HG02759 (cell line): Measurements from ENCODE around the gene HPCAL4.

Experiments used
- ATAC-seq: cut with Tn5 transposase; IDR thresholded peaks from one replicate; pipeline ENCODE4 v1.9.1; 2021; ENCODE audit warnings: mild to moderate bottlenecking, moderate library complexity; ENCODE audit not compliant: unreplicated experiment

HPCAL4 gene

DNA sequence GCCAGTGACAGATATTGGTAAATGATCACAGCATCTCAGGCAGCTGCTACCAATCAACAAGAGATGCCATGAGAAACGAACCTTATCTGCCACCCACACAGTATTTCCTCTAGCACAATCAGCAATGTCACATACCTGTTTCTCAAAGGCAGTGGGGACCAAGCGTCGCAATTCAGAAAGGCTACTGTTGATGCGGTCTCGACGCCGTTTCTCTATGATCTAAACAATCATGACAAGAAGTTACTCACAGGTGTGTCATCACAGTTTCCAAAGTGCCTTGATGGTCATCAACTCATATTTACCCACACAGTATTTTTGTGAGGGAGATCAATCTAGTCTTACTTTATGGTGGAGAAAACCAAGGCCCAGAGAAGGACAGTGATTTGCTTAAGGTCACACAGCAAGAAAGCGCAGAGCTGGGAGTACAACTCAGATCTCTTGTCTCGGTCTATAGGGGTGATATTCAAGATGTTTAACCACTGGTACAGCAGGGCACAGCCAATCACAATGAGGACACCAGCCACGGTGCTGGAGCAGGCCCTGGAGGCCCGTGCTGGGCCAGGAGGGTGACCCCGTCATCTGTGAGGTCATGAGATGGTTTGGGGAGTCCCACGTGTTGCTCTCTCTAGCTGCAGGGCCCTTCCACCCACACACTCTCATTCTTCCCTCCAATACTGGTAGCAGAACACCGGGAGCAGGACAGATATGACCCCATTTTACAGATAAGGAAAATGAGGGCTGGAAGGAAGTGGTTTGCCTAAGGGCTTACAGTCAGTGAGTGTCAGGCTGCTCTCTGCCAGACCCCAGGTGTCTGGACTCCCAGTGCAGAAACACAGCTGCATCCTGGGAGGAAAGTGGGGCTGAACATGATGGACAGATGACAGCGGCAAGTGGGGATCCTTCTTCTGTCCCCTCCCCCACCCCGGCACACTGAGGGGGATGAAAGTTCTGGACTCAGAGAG is 59.6 kb downstream of the HPCAL4 start:
- no peak for ATAC-seq

DNA sequence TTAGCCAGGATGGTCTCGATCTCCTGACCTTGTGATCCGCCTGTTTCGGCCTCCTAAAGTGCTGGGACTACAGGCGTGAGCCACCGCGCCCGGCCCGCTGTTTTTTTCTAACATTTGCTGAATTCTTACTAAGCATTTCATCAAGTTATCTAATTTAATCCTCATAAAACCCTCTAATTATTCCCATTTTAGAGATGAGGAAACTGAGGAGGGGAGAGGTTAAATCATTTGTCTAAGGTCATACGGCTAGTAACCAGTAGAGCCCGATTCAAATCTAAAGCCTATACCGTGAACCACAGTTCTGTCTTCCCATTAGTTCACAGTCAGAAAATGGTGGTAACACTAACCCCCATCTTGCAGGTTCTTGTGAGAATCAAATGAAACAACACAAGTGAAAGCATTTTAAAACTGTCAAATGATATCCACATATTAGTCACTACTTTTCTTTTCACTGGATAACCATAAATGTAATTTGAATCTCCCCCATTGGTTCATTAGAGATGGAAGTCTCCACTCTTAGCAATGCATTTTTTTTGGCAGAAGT is 62.4 kb downstream of the HPCAL4 start:
- no peak for ATAC-seq
